ENCODE measurements around the gene ZIC1.

DNA sequence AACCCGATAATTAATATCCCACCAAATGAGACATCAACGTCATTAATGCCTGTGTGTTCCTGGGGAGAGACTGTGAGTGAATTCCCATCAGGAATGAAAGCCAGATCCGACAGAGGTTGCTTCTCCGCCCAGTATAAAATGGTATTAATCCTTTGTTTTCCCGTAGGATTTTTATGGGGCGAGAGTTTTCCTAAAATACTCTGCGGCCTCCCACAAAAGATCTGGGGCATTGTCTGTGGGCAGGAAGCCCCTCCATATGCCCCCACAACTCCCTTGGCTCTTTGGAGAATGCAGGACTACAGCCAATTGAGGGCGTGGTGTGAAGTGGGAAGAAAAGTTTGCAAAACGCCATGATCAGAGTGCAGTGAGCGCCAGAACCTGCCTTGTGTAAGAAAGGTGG, 29.5 kb upstream of the ZIC1 start:
- TF ChIP-seq GABPA (IDR thresholded peaks at IDR 0.05; ENCODE audit: low read depth), result no peak
- TF ChIP-seq, protein P1, sequence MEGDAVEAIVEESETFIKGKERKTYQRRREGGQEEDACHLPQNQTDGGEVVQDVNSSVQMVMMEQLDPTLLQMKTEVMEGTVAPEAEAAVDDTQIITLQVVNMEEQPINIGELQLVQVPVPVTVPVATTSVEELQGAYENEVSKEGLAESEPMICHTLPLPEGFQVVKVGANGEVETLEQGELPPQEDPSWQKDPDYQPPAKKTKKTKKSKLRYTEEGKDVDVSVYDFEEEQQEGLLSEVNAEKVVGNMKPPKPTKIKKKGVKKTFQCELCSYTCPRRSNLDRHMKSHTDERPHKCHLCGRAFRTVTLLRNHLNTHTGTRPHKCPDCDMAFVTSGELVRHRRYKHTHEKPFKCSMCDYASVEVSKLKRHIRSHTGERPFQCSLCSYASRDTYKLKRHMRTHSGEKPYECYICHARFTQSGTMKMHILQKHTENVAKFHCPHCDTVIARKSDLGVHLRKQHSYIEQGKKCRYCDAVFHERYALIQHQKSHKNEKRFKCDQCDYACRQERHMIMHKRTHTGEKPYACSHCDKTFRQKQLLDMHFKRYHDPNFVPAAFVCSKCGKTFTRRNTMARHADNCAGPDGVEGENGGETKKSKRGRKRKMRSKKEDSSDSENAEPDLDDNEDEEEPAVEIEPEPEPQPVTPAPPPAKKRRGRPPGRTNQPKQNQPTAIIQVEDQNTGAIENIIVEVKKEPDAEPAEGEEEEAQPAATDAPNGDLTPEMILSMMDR (IDR thresholded peaks at IDR 0.05; ENCODE audit: insufficient read depth, low read length), result no peak
- TF ChIP-seq POLR2AphosphoS5 (IDR thresholded peaks at IDR 0.05; ENCODE audit: low read depth), result no peak
